ENCODE results near the gene PWWP2B.

PWWP2B gene

DNA sequence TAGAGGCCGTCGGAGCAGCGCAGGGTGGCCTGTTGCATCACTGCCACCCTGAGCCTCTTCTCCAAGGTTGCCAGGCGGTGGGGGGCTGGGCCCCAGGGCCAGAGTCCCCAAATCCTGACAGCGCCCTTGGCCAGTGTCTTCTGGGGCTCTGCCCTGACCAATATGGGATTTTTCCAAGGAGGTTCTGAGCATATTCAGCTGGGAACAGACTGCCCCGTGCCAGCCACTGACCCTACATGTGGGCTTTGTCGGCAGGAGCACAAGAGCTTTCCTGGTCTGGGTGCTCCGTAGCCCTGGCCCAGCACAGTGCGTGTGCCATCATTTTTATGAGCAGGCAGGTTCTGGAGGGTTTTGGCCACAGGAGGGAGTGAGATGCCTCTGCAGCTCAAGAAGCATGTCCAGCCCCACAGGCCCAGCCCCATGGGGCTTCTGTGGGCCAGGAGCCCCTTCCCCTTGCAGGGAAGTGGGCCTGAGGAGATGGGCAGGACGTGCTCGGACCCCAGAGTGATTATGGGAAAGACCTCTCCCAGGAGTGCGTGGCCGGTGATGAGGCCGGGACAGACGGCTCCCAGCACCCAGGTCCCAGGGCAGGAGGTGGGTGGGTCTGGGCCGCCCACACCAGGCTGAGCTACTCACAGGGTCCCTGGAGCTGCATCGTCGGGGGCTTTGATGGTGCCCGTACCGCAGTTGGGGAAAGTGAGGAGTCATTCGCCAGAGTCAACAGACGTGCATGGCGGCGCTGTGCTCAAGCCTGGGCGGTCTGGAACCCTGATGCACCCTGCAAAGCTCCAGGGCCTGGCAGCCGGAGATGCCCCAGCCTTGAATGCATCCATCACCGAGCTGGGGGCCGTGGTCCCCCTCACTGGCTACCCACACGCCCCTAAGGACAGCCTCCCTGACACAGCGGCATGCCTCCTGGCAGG, 66.6 kb downstream of the PWWP2B start:
- TF ChIP-seq, protein P1, sequence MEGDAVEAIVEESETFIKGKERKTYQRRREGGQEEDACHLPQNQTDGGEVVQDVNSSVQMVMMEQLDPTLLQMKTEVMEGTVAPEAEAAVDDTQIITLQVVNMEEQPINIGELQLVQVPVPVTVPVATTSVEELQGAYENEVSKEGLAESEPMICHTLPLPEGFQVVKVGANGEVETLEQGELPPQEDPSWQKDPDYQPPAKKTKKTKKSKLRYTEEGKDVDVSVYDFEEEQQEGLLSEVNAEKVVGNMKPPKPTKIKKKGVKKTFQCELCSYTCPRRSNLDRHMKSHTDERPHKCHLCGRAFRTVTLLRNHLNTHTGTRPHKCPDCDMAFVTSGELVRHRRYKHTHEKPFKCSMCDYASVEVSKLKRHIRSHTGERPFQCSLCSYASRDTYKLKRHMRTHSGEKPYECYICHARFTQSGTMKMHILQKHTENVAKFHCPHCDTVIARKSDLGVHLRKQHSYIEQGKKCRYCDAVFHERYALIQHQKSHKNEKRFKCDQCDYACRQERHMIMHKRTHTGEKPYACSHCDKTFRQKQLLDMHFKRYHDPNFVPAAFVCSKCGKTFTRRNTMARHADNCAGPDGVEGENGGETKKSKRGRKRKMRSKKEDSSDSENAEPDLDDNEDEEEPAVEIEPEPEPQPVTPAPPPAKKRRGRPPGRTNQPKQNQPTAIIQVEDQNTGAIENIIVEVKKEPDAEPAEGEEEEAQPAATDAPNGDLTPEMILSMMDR (conservative IDR thresholded peaks at IDR 0.05): no peak; the same call in 1 of the 2 replicates
- TF ChIP-seq ZFX (IDR thresholded peaks at IDR 0.05): no peak
- H3K27ac ChIP-seq: peak overlapping the region; percentile 94

DNA sequence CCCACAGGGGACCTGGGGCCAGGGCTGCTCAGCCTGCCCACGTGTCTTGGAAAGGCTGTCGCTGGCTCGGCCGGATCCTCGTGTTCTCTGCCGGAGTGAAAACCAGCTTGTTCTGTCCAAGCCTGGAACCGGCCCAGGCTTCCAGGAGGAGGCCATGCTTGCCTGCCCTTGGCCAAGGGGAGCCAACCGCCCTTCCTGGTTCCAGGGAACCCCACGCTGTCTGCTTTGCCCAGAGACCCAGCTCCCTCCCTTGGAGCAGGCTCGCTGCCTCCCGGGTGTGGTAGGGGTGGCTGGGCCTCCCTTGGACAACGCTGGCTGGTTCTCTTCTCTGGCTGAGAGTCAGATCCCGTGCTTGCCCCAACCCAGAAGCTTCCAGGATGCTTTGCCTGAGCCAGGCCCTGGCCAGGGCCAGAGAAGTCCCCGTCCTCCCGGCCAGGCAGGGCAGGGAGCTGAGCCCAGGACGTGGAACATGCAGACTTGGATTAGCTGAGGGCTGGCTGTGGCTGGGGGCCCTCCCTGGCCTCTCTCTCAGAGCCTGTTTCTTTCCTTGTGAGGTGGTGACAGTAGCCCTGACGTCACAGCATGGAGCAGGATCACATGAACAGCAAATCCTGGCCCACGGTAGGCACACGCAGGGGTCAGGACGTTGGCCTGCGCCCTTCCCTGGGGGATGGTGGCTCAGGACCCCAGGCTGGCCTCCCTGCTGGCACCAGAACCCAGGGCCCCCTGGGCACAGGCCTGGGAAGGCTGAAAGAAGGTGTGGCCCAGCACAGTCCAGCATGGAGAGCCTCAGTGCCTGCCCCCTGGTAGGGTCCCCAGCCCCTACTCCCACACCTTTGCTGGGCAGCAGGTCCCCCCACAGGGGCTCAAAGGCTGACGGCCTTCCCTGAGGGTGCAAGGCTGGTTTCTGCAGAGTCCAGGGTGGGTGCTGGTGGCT, 67.5 kb downstream of the PWWP2B start:
- peak overlapping the region; percentile 94 for H3K27ac ChIP-seq
- TF ChIP-seq, protein P1 (conservative IDR thresholded peaks at IDR 0.05): no peak
- TF ChIP-seq ZFX (IDR thresholded peaks at IDR 0.05): peak; percentile 73; the same call in 1 of the 2 replicates

DNA sequence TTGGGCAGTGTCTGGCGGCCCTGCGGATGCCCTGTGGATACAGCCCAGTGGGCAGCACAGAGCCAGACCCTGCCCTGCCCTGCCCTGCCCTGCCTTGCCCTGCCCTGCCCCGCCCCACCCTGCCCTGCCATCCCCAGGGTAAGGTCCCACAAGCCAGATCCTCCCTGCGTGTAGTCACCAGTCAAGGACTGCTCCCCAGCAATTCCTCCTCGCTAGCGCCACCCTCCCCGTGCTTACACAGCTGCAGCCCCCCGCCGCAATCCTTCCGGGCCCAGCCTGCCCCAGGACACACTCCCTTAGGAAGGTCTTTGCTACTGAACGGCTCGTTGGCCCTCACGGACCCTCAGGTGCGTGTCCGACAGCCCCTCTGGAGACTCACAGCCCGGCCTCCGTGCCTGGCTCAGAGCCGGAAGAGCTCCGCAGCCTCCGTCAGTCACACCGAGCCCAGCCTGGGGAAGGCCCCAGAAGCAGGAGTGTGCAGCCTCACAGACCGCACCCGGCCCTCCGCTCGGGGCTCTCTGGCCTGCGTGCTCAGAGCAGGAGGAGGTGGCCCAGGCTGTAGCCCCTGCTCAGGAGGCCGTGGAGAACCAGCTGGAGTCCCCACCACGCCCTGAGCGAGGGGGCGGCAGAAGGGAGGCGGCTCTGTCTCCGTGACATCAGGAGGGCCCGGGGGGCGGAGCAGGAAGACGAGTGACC, 68.3 kb downstream of the PWWP2B start:
- peak overlapping the region; percentile 94 for H3K27ac ChIP-seq
- TF ChIP-seq ZFX (IDR thresholded peaks at IDR 0.05): no peak
- TF ChIP-seq, protein P1 (conservative IDR thresholded peaks at IDR 0.05): no peak

DNA sequence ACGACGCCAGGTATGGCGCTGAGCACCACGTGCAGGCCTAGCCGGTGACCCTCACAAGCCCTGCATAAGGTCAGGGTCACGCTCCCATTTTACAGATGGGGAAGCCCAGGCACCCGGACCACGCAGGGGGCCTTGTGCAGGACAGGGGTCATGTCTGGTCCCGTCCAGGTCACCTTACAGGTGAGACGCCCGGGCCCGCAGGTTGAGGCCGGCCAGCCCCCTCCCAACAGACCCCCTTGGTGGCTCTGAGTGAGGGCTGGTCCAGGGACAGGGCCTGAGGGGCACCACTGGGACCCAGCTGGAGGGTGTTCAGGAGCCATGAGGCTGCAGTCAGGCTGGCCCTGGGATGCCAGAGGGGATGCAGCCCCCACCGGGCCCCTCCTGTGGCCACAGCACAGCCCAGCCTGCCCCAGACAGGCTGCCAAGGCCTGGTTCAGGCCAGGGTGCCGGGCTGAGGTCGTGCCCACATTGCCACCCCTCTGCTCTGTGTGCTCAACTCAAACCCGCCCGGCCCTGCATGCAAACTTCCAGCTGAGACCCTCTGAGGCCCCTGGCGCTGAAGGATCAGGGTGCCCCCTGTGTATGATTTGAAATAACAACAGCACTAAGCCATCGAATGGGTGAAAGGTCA, 69.0 kb downstream of the PWWP2B start:
- TF ChIP-seq, protein P1 (conservative IDR thresholded peaks at IDR 0.05): no peak
- no peak for TF ChIP-seq ZFX (IDR thresholded peaks at IDR 0.05)
- H3K27ac ChIP-seq: peak overlapping the region; percentile 94

DNA sequence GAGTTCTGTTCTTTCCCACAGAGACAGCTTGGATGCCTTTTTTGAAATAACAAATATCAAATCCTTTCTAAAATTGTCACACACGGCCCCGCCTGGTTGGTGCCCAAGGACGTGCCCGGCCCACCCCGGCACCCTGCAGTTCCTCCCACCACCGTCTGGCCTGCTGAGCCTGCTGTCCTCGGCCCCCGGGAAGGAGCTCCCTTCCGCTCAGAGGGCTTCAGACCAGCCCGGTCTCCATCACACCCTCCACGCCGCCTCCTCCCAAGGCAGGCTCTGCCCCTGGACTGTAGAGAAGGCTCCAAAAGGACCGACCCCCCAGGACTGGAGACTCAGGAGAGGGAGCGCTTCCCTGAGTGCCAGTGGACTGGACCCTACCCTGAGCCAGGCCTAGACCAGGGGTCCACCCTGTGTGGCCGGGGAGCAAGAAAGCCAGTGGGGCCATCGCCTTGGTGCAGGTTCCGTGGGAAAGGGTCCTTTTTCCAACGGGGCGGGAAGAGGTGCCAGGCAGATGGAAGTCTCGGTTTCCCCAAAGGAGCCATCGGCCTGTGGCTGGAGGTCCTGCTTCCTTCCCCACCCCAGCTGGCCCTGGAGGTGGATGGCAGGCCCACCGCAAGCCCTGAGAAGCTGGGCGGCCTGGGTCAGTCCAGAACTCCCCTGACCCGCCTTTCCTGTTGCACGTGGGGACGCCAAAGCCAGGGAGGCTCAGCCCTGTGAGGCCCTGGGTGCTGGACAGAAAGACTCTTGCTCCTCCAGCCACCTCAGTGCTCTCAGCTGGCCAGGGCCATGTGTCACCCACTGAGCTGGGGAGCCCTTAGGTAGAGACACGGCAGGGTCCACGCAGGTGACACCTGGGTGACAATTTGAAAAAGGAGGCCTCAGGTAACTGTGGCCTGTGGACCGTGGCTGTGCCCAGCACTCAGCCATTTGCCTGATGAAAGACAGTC, 69.8 kb downstream of the PWWP2B start:
- H3K27ac ChIP-seq: 0 out of 2 replicates have a peak overlapping the region, but pooled peaks have one; percentile 94
- TF ChIP-seq, protein P1 (conservative IDR thresholded peaks at IDR 0.05): no peak
- no peak for TF ChIP-seq ZFX (IDR thresholded peaks at IDR 0.05)
